NCI-H748 (cell line): ENCODE data around the gene FKBP4.

Source experiments
- DNase-seq: peaks from one replicate; lab custom pipeline; 2025; ENCODE audit not compliant: unreplicated experiment; lab: John Stamatoyannopoulos, UW

Gene FKBP4

DNA sequence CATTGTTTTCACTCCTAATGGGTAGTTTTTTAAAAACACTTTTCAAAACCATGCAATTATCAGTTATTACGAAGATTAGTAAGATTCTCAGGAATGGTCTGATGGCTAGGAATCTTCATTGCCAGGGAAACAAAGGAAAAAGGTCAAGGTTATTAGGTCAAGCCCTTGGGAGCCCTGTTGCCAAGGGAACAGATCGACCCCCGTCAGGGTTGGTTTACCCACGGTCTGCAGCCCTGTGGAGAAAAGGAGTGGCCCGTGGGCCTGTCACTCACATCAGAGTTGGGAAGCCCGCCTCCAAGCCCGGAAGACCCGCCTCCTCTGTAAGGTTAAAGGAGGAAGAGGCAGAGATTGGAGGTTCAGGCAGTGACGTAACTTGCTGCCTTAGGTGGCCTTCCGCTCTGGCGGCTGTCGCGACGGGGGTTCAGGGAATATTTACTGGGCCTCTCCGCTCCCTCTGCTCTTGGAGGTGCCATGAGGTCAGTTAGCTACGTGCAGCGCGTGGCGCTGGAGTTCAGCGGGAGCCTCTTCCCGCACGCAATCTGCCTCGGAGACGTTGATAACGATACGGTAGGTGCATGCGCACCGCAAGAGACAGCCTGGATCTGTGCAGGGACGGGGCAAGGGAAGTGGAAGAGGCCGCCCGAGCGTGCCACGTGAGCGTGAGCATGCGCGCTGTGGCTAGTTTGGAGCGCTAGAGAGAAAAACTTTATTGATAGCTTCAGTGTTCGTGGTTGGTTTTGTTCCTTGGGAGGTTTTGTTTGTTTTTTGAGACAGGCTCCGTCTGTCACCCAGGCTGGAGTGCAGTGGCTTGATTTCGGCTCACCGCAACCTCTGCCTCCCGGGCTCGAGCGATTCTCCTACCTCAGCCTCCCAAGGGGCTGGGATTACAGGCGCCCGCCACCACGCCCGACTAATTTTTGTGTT is 17.8 kb downstream of the FKBP4 start, which contains the start of gene ITFG2:
Gene ITFG2 (plus strand): TSS at position 379 of the 924 bp plus-strand sequence. CDS start 93 bp downstream, at position 472.
- DNase-seq, result peak; percentile 97

DNA sequence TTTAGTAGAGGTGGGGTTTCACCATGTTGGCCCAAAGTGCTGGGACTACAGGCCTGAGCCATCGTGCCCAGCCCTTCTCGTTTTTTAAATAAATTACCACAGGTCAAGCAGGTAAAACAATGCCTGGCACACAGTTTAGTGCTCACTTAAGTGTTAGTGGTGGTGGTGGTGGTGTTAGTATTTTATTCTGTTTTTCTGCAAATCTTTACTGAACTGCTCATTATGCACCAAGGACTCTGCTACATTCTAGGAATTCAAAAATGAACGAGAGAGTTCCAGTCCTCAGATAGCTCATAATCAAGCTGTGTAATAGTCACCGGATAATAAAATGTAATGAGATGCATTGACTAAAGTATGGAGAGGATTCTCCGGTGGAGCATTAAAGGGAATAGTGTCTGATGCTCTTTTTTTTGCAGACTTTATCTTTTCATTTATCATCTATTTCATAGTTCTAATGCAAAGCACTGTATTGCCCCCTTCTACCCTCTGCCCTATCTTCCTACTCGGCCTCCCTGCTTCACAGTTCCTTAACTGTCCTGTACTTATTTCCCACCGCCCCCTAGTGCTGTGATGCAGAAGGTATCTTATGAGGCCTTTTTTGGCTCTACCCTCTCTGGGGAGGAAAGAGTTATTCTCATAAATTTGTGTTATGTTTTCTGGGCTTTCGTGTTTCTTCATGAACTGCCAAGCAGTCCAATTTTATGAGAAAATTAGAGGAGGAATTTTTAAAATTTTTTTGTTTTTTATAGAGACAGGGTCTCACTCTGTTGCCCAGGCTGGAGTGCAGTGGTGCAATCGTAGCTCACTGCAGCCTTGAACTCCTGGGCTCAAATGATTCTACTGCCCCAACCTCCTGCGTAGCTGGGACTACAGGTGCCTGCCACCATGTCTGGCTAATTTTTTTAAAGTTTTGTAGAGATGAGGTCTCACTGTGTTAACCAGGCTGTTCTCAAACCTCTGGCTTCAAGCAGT is 18.7 kb downstream of the FKBP4 start:
- DNase-seq, result peak; percentile 59

GRCh38 chr12:2819810-2820209 is 25.0 kb downstream of the FKBP4 start:
- DNase-seq, result no peak

DNA sequence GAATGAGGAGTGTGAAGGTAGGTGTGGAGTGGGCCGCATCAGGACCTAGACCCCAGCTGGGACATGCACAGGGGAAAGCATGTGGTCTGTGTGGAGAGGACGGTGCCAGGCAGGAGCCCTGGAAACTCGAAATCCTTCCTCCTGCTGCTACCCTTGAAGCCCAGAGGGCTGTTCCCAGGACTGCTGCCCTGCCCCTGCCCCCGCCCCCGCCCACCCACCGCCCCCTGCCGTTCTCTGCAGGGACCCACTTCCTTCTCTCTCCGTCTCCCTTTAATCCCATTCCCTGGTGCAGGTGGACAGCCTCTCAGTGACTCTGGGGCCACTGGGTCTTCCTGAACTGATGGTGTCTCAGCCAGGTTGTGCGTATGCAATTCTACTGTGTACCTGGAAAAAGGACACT is 25.7 kb downstream of the FKBP4 start:
- no peak for DNase-seq

DNA sequence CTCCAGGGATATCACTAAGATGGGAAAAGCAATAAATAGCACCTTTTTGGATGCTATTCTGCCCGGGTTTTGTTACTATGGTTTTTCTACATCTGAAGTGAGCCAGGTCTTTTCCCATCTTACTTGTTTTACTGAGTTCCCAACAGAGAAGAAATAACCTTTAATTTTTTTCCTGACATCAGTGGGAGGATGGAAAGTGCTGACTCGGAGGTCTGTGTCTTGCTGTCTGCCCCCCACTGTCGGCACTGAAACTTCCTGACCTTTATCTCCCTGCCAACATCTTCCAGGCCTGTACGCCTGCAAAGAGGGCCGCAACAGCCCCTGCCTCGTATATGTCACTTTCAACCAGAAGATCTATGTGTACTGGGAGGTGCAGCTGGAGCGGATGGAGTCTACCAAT is 28.7 kb downstream of the FKBP4 start:
- DNase-seq, result no peak

GRCh38 chr12:2824541-2824940 is 29.8 kb downstream of the FKBP4 start:
- DNase-seq, result no peak

- no peak for DNase-seq
These were observed 30.4 kb downstream of the FKBP4 start for GRCh38 chr12:2825132-2825531.

- DNase-seq, result no peak
These were observed 31.3 kb downstream of the FKBP4 start for GRCh38 chr12:2826036-2826435.

DNA sequence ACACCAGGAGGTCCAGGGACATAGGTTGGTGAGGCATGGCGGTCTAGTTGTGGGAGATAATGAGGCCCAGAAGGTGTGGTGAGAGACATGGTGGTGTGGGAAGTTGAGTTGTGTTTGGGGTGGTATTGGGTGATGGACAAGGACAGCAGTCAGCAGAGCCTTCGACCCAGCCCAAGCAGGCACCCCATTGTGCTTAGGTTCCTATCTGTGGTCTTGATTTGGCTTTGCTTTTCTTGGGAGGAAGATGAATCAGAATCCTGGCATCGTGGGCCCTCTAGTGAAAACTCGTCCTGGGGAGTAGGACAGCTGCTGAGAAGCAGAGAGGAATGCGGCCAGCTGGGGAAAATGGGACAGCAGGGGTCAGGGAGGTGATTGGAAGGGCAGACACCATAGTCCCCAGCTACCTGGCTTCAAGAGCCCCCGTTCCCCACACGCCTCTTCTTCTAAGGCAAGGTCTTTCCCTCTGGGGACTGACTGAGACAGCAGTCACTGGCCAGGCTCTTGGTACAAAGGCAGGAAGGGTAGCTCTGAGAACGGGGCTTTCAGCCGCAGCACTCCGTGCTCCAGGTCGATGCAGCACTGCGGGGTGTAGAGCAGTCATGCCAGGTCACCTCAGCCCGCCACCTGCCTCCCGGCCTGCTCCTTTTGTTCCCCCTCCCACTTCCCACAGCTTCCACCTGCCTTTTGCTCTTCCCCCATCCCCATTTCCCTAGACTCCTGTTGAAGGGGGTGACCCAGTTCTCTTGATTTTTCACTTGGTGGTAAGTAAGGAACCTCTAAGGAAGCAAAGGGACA is 32.1 kb downstream of the FKBP4 start:
- no peak for DNase-seq

DNA sequence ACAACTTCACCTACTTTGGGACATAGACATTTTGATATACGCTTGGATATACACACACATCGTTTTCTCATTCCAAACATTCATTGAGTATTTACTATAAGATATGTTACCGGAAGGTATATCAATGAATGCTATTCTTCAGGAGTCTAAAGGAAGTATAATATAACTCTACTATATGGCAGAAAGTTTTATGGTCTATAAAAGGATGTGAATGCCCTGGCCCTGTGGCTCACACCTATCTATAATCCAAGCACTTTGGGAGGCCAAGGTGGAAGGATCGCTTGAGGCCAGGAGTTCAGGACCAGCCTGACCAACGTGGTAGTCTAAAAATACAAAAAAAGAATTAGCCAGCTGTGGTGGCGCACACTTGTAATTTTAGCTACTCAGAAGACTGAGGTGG is 34.5 kb downstream of the FKBP4 start:
- no peak for DNase-seq

DNA sequence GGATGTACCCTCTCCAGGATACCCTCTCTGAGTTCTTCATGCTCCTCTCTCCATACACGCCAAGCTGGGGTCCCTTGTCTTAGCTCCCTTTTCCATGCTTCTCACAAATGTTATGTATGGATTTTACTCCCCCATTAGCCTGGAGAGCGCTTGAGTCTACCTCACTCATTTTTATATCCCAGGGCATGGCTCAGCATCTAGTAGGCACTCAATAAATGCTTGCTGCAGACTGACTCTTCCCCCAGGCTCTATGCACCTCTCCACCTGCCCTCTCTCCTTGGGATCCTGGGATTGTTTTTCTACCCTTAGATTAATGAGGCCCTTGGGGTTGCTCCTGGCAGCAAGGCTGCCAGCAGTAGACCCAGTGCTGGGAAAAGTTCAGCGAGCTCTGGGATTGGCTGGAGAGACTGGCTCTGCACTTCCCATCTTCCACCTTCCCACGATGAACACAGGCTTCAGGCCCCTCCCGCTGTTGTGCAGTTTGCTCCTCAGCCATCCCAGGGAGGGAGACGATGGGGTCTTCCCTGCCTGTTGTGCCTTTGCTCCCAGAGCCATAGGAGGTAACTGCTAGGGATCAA is 37.9 kb downstream of the FKBP4 start:
- DNase-seq, result no peak

GRCh38 chr12:2833327-2833726 is 38.6 kb downstream of the FKBP4 start:
- DNase-seq, result no peak

- no peak for DNase-seq
These were observed 39.0 kb downstream of the FKBP4 start for GRCh38 chr12:2833810-2834209.

DNA sequence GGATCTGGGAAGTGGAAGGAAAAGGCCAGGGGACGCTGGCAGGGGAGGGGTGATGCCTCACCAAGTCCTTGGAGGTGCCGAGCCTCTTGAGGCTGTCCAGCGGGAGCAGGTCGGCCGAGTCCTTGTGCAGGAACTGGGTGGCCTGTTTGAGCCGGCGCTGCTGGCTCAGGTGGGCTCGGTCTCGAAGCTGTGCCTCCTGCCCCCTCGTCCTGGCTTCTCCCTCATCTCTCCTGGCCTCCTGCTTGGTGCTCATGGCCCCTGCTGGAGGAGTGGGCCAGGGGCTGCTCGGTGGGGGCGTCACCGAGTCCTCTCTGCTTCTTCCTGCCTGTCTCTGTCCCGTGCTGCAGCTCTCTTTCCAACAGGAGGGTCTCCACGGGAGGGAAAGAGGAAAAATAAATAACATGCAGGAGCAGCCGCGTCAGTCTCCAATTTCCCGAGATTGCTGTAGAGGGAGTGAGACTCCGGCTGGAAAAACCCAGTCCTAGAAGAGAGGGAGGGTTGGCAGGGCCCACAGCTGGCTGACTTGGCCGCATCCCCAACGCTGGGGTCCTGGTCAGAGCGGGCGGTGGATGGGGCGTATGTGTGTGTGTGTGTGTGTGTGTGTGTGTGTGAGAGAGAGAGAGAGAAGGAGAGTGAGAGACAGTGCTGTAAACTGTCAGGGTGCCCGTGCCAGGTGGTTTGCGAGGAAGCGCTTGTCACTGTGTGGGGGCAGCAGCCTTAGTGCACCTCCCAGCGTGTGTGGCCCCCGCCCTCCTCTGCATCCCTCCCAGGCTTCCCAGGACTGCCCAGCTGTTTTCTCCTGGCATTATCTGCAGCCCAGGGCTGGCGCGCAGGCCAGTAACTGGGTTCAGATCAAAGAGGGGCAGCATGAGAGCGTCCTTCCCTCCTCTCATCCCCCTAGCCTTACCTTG is 40.1 kb downstream of the FKBP4 start, which contains the start of gene NRIP2:
Gene NRIP2 (minus strand): TSS at position 455 of the 911 bp plus-strand sequence. CDS start 52 bp downstream, at position 403.
- DNase-seq, result peak; percentile 68

GRCh38 chr12:2835691-2836403 is 41.1 kb downstream of the FKBP4 start:
- DNase-seq, result peak; percentile 1

- DNase-seq, result no peak
These were observed 41.8 kb downstream of the FKBP4 start for GRCh38 chr12:2836574-2836973.

- DNase-seq, result no peak
These were observed 46.4 kb downstream of the FKBP4 start for GRCh38 chr12:2841056-2841650.

- no peak for DNase-seq
These were observed 48.2 kb downstream of the FKBP4 start for GRCh38 chr12:2842948-2843347.
